Tibial nerve (tissue), 4 donors: Measurements from ENCODE around the gene FAM169A. TPM values are rescaled to one million over a fixed set of nuclear protein-coding genes. Genes with fewer than 3 reads are reported as not detected.

ENCODE experiments used
- DNase-seq, 2 donors: peaks; one replicate each; pipeline ENCODE4 v3.0.0-alpha.2; 2019; ENCODE audit warnings: low spot score in 2 of 2
- H3K27ac ChIP-seq, 4 donors: fragments of 200-600 bp; sonication (generic) in 3 of 4; one replicate each; pipeline ENCODE4 v1.5.1; 2017 to 2019; ENCODE audit warnings: mild to moderate bottlenecking in 1 of 4
- H3K27me3 ChIP-seq, 2 donors: fragments of 200-600 bp; sonication (generic) in 1 of 2; one replicate each; pipeline versions ENCODE4 v1.5.1 to v1.6.0; 2017 to 2019
- H3K36me3 ChIP-seq, 3 donors: fragments of 200-600 bp; sonication (generic); one replicate each; pipeline ENCODE4 v1.5.1; 2018 to 2019
- H3K4me1 ChIP-seq, 4 donors: fragments of 200-600 bp; sonication (generic) in 3 of 4; one replicate each; pipeline ENCODE4 v1.5.1; 2017 to 2019
- H3K4me3 ChIP-seq, 4 donors: fragments of 200-600 bp; sonication (generic) in 3 of 4; one replicate each; pipeline ENCODE4 v1.5.1; 2017 to 2019; ENCODE audit warnings: mild to moderate bottlenecking in 1 of 4, moderate library complexity in 1 of 4
- H3K9me3 ChIP-seq, 4 donors: fragments of 200-600 bp; sonication (generic) in 3 of 4; one replicate each; pipeline ENCODE4 v1.5.1; 2017 to 2019
- CTCF ChIP-seq, 5 experiments: fragments of 200-600 bp in 3 of 5; fragments of 450-650 bp in 2 of 5; sonication (generic) in 3 of 5; IDR thresholded peaks; one replicate each; pipeline ENCODE4 v1.5.1; 2016 to 2019; ENCODE audit warnings: antibody characterized with exemption in 5 of 5, mild to moderate bottlenecking in 3 of 5, moderate library complexity in 2 of 5
- EP300 ChIP-seq, 2 donors: sonication (generic); formaldehyde crosslinking; IDR thresholded peaks; one replicate each; pipeline ENCODE4 v1.6.1; 2017; ENCODE audit warnings: antibody characterized with exemption in 2 of 2, mild to moderate bottlenecking in 1 of 2
- POLR2A ChIP-seq, 2 donors: fragments of 450-650 bp; IDR thresholded peaks; one replicate each; pipeline ENCODE4 v1.6.1; 2017; ENCODE audit warnings: antibody characterized with exemption in 2 of 2, mild to moderate bottlenecking in 2 of 2, moderate library complexity in 2 of 2
- WGBS, 2 donors: methylation state at CpG; one replicate each; pipeline ENCODE4 v1.1.5; 2018; 5-methylcytosine and 5-hydroxymethylcytosine counted together
- total RNA-seq, 4 donors: library from RNA; depleted of rRNA; stranded (reverse); fragments of >200 nt; gene quantifications; one replicate each; pipeline ENCODE4 v1.1.0, GENCODE V29; 2016

FAM169A gene
- total RNA-seq, 4 donors from 2014 or later: 5.9 to 15.3 (median 10.8) TPM

- Histone ChIP-seq H3K36me3 (no peaks in the 10 kb centered on the region), H3K27me3 (no peaks in the 10 kb centered on the region), H3K4me3 (no peak overlapping the region), H3K27ac (no peak overlapping the region), H3K4me1 (no peaks in the 10 kb centered on the region), H3K9me3 (no peaks in the 10 kb centered on the region)
- 24% methylated on average over 1 of the region's 1 CpG for WGBS, 2 donors
- TF ChIP-seq CTCF (IDR thresholded peaks at IDR 0.05) (no peak), EP300 (IDR thresholded peaks at IDR 0.05) (no peak), POLR2A (IDR thresholded peaks at IDR 0.05) (no peak)
- no peak for DNase-seq
These were observed 49.3 kb downstream of the FAM169A start for GRCh38 chr5:74816875-74817274.

DNA sequence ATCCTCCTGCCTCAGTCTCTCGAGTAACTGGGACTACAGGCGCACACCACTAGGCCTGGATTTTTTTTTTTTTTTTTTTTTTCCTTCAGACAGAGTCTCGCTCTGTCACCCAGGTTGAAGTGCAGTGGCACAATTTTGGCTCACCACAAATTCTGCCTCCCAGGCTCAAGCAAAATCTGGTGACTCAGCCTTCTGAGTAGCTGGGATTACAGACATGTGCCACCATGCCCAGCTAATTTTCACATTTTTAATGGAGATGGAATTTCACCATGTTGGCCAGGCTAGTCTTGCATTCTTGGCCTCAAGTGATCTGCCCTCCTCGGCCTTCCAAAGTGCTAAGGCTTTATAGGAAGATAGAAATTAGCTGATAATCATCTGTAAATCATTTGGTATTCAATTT lies 55.3 kb downstream of the FAM169A start:
- no peak overlapping the region for H3K27ac ChIP-seq
- TF ChIP-seq EP300 (IDR thresholded peaks at IDR 0.05) (no peak), CTCF (IDR thresholded peaks at IDR 0.05) (no peak), POLR2A (IDR thresholded peaks at IDR 0.05) (no peak)
- H3K4me3 ChIP-seq: no peak overlapping the region
- no peaks in the 10 kb centered on the region for H3K4me1 ChIP-seq
- H3K36me3 ChIP-seq: no peaks in the 10 kb centered on the region
- H3K27me3 ChIP-seq: no peaks in the 10 kb centered on the region
- no peak for DNase-seq
- 95 to 97% methylated on average over 4 of the region's 4 CpGs for WGBS, 2 donors
- no peaks in the 10 kb centered on the region for H3K9me3 ChIP-seq

- Histone ChIP-seq H3K36me3 (no peaks in the 10 kb centered on the region), H3K4me3 (no peak overlapping the region), H3K27ac (no peak overlapping the region), H3K27me3 (no peaks in the 10 kb centered on the region), H3K4me1 (no peaks in the 10 kb centered on the region), H3K9me3 (no peaks in the 10 kb centered on the region)
- WGBS, 2 donors: 27 to 31% methylated on average over 1 of the region's 1 CpG
- no peak for TF ChIP-seq EP300 (IDR thresholded peaks at IDR 0.05)
- no peak for TF ChIP-seq CTCF (IDR thresholded peaks at IDR 0.05)
- no peak for TF ChIP-seq POLR2A (IDR thresholded peaks at IDR 0.05)
- no peak for DNase-seq
These were observed 64.2 kb downstream of the FAM169A start for GRCh38 chr5:74801941-74802340.

DNA sequence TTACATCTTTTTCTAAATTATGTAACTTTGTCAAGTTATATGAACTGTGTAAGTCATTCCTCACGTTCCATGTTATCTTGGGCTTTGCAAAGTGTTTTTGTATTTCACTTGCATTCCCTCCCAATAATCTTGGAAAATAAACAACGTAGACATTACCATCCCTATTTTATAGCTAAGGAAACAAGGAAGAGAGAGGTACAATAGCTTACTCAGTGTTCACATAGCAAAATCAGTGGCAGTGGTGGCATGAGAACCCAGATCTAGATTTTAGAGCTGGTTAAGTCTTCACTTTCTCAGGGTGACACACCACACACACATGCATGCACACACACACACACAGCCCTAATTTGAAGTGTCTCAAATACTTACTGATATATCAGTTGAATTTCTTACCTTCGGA lies 65.0 kb downstream of the FAM169A start:
- H3K4me1 ChIP-seq: no peaks in the 10 kb centered on the region

More for the DNA sequence above, 65.0 kb downstream of the FAM169A start:
- no peak overlapping the region for H3K27ac ChIP-seq
- DNase-seq: no peak
- H3K27me3 ChIP-seq: no peaks in the 10 kb centered on the region
- TF ChIP-seq EP300 (IDR thresholded peaks at IDR 0.05) (no peak), CTCF (IDR thresholded peaks at IDR 0.05) (no peak)
- H3K36me3 ChIP-seq: no peaks in the 10 kb centered on the region
- no peak overlapping the region for H3K4me3 ChIP-seq
- H3K9me3 ChIP-seq: no peaks in the 10 kb centered on the region
- WGBS, 2 donors: 63 to 71% methylated on average over 3 of the region's 3 CpGs
